IPS-NIHi7 (cell line): ENCODE data around the gene SH3RF3.

Source experiments
- DNase-seq: peaks from one replicate; pipeline ENCODE4 v3.0.0; 2012; ENCODE audit warnings: mixed read lengths; ENCODE audit errors: extremely low spot score

SH3RF3 gene

DNA sequence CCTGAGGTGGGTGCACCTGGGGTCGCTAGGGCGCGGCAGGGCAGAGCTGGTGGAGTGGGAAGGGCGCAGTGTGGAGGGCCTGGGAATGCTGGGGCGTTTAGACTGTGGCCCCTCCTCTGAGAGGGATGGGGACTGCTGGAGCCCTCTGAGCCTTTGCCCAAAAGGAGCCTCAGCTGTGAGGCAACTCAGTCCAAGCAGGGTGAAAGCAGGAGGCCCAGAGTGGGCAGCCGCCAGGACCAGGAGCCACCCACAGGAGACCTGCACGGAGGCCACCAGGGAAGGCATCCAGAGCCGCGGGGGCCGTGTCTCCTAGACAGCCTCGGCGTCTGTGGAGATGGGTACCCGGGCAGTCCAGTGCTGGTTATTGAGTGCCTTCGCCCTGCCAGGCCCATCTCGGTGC, 369.9 kb downstream of the SH3RF3 start:
- no peak for DNase-seq

DNA sequence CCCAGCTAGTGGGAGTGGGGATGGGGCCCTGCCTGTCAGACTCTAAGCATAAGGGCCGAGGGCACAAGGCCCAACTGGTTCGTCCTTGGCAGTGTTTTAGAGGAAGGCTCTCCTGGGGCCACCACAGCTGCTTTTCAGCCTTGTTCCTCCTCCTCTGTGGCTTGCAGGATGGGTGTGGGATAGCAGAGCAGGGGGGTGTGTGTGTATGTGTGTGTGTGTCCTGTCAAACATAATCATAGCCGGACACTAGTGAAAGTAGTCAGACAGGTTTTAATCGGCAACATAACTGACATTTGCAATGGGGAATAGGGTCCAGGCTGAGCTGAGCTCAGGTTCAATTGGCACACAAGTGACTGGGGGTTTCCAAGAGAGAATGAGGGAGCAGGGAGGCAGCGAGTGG, 370.6 kb downstream of the SH3RF3 start:
- no peak for DNase-seq

DNA sequence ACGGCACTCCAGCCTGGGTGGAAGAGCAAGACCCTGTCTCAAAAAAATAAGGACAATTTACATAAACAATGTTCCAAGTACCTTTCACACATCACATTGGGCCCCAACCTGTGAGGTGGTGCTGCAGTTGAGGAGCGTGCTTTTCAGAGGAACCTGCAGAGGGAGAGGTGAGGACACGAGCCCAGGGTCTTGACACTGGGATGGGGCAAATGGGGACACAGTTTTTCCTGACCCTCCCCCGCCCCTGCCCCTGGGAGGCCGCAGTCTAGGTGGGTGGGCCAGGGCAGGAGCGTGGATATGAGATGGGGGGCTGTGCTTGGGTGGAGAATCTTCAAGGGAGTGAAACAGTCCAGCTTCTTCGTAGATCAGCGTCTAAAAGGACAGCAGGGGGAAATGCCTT, 371.9 kb downstream of the SH3RF3 start:
- DNase-seq: no peak

DNA sequence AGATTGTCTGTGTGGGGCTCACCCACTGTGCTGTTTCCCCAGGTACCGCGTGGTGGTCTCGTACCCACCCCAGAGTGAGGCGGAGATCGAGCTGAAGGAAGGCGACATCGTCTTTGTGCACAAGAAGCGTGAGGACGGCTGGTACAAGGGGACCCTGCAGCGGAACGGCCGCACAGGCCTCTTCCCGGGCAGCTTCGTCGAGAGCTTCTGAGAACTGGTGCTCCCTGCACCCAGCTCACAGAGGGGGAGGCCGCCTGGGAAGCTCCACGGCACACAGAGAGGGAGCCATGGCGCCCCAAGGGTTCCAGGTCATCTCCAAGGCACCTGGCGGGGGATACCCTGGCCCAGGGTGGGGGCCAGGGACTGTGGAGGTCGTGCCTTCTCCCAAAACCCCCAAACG, 372.5 kb downstream of the SH3RF3 start:
- no peak for DNase-seq

DNA sequence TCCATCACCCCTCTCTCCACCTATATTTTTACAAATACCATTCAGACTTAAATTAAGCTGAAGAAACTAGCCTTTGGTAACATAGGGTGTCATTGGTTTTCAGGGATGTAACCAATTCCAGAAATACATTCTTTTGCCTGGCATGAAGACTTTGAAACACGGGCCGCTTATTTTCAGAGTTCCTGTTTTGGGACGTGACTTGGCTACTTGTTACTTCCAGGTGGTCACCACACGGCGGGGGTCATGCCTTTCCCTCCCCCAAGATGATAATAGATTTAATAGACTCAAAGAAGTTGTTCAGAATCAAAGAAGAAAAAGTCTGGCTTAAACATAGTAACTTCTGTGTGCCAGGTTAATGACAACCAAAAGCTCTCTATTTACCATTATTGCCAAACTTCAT, 374.2 kb downstream of the SH3RF3 start:
- no peak for DNase-seq

DNA sequence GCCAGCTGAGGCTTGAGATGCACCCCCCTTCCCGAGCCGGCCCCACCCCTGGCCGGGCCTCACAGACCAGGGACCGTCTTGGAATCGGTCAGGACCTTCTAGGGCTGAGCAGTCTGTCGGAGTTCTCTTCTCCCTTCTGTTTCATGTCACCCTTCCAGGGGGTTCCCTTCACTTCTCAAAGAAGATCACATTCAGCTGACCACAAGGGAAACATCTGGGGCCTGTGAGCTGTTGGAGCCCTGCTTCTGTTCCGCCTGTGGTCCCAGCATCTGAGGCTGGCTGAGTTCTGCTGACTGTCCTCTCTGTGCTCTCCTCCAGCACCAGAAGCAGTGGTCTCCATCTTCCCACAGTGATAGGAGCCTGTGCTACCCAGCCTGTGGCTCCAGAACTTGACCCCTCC, 378.2 kb downstream of the SH3RF3 start:
- no peak for DNase-seq

DNA sequence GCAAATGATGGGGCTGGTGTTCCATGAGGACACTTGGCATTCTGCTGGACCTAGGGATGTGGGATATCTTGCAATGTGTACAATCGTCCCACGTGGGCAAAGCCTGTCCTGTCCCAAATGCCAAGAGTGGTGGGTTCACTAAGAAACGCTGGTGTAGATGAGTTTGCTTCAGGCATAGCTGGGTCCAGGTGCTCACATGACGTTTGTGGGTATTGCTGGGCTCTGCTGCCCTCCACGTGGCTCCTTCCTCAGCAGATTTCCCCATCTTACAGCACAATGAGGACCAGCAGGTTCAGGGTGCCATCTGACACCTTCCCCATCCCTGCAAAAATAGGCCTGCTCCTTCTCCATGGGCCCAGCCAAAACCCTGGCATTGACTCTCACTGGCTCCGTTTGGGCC, 378.8 kb downstream of the SH3RF3 start:
- DNase-seq: no peak

DNA sequence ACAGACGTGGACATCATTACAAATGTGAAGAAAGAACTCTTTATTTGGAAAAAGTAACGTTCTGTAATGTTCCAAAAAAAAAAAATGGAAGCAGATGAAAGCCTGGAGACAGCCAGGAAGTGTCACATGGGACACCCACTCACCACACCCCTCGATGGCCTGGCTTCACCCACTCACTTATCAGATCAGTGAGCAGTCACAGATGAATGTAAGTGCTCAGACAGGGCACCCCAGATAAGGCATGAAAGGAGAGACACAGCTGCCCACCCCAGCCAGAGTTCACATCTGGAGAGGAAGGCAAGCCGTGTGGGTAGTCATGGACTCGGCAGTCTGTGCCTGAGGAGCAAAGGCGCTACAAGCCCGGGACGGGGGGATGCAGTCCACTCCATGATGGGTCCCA, 379.6 kb downstream of the SH3RF3 start:
- no peak for DNase-seq

DNA sequence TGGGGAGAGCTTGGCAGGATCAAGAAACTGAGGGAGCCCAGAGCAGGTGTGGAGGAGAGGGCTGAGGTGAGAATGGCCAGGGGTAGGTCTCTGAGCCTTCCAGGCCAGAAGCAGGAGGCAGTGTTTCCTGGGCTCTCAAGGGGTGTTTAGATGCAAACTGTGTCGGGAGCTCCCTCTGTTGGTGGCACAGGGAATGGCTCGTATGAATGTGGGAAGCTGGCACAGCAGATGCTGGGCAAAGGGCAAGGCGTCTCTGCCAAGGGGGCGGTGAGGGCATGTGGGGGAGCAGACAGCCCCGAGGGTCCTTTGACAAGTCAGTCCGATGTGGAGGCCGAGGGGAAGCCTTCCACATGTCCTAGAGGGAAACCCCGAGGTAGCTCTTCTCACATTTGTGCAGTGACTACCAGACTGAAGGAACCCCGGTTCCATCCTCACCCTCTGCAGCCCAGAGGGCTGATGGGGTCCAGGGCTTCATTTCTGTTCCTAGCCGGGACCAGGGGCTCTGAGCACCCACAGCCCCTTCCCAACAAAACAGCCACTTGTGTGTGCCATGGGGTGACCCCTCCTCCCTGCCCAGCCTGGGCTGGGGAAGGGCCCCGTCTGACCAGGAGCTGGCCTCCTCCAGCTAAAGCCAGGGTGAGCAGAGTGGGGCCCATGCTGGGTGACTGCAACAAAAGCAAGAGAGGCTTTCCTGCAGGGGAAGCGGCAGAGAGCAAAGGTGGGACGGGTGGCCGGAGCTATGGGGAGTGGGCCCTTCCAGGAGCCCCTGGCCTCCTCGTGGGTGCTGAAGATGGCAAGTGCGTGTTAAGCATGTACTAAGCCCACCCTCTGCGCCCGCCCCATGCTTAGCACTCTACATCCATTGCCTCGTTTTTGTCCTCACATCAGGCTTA, 381.4 kb downstream of the SH3RF3 start:
- DNase-seq: peak; percentile 90

DNA sequence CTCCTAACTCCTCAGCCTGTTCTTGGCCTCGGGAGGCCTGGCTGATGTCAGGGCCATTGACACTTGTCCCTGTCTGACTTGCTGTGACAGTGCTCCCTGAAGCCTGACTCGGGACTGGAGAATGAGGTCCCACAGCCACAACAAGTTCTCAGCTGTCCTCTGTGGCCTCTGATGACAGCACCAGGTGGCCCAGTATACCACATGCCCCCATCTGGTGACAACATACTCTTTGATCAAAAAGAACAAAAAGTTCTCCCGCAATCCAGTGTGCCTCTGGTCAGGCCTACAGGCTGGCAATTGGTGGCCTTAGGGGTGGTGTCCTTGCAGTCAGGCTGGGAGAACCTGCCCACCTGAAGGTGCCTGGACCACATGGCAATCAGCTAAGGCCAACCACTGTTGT, 382.2 kb downstream of the SH3RF3 start:
- DNase-seq: no peak

DNA sequence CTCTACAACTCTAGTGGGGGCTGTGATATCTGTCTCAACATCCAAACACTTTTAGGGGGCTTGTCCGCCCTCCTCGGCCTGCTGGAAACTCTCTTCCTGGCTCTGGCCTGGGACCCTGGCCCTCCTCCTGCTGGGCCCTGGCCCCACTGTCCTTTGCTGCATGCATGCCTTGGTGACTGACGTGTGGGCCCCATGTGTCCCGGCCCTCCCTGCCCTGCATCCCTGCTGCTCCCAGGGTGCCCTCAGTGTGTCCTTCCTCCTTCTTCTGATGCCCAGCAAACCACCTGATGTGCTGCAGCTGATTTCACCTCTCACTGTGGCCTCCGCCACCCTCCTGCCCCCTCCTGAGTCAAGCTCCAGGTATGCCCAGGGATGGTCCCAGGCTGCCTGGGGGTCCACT, 383.1 kb downstream of the SH3RF3 start:
- no peak for DNase-seq

DNA sequence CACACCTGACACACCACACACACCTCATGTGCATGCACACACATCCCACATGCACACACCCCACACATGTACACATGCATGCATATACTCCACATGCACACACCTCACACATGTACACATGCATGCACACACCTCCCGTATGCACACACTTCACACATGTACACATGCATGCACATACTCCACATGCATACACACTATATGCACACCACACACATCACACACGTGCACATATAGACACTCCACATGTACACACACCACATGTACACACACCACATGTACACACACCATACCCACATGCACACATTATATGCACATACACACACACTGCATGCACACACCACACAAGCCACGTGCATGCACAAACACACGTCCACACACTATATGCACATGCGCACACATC, 384.2 kb downstream of the SH3RF3 start:
- no peak for DNase-seq

DNA sequence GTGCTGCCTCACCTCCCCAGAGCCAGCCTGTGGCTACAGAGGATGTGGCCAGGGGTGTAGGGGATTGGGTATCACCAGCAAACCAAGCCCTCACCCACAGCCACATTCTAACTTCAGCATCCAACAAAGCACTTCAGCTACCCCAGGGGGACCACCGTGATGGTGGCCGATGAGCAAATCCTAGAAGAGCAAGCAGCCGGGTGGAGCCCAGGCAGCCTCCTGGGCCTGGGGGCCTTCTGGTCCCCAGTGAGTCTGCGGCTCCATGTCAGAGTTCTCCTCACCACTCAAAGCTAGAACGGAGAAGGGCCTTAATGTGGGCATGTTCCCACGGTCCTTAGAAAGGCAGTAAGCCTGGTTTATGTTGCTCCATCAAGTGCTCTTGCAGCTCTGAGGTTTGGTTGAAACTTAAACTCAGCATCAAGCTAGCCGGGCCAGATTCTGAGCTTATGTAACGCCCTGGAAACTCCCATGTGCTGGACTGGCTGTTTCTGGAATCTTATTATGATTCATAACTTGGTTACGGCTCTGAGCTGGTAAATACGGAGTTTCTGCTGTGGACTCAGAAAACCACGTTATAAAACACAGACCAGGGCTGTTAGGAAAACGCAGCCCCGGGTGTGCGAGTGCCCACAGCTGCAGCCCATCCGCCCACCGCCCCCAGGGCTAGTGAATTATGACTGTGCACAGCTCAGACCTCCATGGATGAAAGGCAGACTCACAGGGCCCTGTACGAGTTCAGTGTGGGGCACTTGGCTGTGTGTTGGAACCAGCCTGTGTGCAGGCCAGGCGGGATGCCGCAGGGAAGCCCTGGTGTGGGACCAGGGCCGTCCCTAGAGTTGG, 385.0 kb downstream of the SH3RF3 start:
- no peak for DNase-seq

DNA sequence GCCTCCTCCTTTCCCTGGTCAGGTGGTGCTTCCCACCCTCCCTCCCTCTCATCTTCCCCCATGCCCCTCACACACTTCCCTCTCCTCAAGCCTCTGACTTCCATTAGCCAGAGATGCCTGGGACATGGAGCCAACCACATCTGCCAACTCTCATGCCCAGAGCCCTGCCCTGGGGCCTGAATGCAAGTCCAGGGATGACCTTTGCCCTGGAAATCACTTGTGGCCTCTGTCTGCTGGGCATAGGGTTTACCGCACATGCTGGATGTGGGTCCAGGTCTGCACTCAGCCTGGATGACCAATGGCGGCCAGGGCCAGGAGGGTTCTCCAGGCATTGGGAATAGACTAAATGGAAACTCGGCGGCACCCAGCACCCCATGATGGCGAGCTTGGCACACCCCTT, 385.9 kb downstream of the SH3RF3 start:
- no peak for DNase-seq

DNA sequence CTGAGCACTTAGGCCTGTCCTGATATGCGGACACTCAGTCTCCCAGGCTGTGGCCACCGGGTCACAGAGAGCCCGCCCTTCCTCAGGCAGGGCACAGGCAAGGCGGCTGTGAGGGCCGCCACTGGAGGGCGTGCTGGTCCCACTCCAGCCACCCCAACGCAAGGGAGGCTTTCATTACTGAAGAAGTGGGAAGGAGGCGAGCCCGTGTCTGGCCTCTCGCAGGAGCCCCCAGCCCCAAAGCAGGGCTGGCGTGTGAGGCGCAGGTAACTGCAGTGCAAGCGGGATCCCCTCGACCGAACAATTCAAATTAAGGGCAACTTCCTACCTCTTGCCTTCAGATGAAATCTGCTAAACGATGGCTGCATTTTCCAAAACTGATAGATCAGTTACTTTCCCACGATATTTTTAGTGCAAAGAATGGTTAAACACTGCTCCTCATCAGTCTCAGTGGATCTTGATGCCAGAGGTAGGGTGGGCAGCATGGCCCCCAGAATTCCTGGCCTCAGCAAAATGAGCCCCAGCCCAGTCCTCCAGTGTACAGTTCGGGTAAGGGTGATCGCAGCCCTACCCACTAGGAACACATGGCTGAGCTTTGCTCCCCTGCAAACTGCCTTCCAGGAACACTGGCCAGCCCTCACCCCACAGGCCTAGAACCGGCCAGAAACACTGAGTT, 387.6 kb downstream of the SH3RF3 start:
- peak; percentile 89 for DNase-seq

DNA sequence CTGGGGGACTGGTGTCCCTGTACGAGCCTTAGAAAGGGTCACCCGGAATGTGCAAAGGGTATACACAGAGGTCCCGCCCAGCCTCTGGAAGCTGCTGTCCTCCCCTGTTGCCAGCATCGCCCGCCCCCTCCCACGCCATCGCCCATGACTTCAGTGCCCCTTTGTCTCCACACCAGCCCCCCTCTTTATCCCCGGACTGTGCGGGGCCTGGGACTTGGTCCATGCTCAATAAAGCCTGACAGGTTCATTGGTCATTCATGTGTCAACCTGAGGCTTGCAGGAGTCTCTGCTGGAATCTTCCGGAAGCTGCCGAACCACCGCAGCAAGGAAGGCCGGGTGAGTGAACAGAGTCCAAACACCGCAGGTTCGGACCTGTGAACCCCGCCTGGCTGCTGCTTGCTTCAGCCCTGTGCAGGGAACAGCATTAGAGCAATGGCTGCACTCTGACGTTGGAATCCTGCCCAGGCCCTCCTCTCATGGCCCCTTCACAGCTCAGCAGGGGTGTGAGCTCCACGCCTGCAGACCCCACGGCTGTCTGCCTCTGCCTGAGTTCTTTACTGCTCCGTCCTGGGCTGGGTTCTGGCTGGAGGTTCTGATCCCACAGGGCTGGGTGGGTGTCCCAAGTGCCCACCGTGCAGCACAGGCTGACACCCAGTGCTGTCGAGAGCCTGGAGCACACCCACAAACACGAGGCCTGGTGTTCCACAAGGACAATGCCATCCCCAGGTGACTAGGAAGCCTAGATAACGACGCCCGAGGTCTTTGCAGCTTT, 388.3 kb downstream of the SH3RF3 start:
- no peak for DNase-seq

DNA sequence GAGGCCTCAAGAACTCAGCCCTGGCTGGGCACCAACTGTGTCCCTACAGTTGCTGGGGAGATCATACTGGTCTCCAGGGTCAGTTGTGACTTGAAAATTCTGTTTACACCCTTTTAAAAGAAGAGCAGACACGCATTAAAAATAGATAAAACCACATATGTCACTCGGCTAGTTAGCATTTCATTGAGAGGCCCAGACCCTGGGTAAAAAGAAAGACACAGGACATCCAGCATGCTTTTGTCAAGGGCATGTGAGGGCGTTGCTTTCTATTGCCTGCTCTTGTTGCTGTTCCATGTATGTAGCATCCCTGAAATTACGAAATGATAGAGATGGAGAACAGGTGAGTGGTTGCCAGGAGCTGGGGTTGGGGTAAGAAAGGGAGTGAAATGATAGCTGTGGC, 390.5 kb downstream of the SH3RF3 start:
- no peak for DNase-seq

DNA sequence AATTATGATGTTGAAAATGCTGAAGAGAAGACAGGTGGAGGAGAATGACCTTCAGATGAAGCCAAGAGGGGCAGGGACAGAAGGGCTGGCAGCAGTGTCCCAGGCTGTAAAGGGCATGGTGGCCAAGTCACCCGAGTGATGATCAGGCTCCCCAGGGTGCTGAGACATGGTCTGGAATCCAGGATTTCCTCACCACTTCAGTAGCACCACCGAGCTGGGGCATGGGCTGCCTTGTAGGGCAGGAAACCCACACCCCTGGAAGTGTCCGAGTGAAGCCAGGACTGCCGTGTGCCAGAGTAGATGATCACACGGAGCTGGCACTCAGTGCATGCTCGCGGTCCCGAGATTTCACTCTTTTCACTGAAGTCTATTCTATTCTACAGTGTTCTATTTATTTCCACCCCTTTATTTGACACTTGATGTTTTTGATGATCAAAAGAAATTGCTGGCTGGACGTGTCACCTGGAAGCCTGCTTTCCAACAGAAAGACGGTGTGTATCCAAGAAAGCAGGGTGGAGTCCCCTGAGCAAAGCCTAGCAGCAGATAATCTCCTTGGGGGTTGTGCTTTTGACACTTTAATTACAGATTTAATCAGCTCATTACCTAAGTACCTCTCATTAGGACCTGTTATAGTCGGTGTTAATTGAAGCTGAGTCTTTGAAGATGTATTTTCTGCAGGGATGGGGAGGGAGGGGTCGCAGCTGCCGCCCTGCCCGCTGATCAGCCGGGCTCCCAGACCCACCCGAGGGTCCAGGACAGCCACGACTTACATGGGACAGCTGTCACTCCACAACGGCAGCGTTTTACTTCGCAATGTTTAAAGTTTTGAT, 392.4 kb downstream of the SH3RF3 start:
- DNase-seq: no peak

DNA sequence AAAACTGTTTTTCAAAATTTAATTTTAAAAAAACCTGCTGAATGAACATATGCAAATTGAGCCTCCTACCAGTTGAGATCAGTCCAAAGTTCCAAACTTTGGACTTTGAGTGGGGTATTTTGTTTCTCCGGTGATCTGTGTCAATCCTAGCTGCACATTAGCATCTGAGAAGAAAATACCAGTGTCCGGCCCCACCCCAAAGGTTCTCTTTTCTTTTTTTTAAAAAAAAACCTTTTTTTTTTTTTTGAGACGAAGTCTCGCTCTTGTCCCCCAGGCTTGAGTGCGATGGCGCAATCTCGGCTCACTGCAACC, 393.0 kb downstream of the SH3RF3 start:
- DNase-seq: no peak

DNA sequence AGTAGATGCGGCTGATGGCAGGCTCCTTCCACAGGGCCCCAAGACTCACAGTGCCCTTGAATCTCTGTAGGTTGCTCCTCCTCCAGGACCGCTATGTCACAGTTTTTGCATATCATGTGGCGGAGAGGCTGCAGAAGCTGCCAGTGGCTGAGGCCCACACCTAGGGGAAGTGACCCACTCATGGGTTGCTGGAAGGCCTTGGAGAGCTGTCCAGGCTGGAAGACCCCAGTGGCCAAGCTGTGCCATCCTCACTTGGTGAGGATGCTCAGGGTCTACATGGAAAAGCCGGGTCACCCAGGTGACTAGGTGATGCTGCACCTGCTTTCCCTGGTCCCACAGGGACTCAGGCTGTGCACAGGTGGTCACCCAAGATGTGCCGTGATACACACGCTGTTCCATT, 394.1 kb downstream of the SH3RF3 start:
- no peak for DNase-seq
